Heart left ventricle (tissue), 13 donors: ENCODE results near the gene VAMP7.

ENCODE experiments used
- CTCF ChIP-seq, 12 donors: fragments of 200-600 bp; sonication (generic) in 4 of 12; IDR thresholded peaks; one replicate each; pipeline versions ENCODE4 v1.5.0 to v1.8.0; 2018 to 2022; ENCODE audit warnings: antibody characterized with exemption in 12 of 12, mild to moderate bottlenecking in 5 of 12
- POLR2A ChIP-seq, 2 donors: fragments of 450-650 bp; IDR thresholded peaks; one replicate each; pipeline ENCODE4 v1.6.1; 2017; ENCODE audit warnings: antibody characterized with exemption in 2 of 2, mild to moderate bottlenecking in 2 of 2, moderate library complexity in 2 of 2
- donor health status: ischemic (EF 13 %, LVEDD 7.1; RV severe dilation, severe dysfunction).
- donor health status: DM: no; HTN: yes; CAD: no.
- donor health status: DM: no; HTN: no; CAD: no.
- donor health status: ischemic (EF 25% LVEDD 6.9; RV normal size, moderate dysfunction).
- donor health status: ischemic (EF 25% LVEDD 5.7; RV mildly dilated, moderate dysfunction).
- donor health status: ischemic (EF 35%, LVEDD 5.7; RV mildly dilated, moderate dysfunction).
- donor health status: nonischemic (EF 11% LVEDD 7.7; RV severe dilation, severe dysfunction).
- donor health status: DM: yes; HTN: yes; CAD: no.
- donor health status: PGD.
- donor health status: ischemic (EF 29% LVEDD 5.4; RV normal size, mild dysfunction).
- donor health status: nonischemic (EF 23%, LVEDD 6.1; RV moderate dilation, normal function).

- TF ChIP-seq CTCF (IDR thresholded peaks at IDR 0.05) (no peak), POLR2A (IDR thresholded peaks at IDR 0.05) (no peak)
Measured at GRCh38 chrX:155954793-155955192, 73.6 kb downstream of the VAMP7 start.
